Activated CD4-positive, CD25-positive, alpha-beta regulatory T cell treated with anti-CD3 and anti-CD28 coated beads, Interleukin-2, amount 50 U/mL, for 16 hours (primary cell): ENCODE results near the gene NUP43.
"Not testable (repeated sequence)": the region's sequence is repeated elsewhere in the genome, so short reads cannot be mapped to it uniquely, and the experiment has no call there.

Source experiments
- DNase-seq: peaks from one replicate; pipeline ENCODE4 v3.0.0-alpha.2; 2020; ENCODE audit warnings: low read depth, low spot score

NUP43 gene, protein sequence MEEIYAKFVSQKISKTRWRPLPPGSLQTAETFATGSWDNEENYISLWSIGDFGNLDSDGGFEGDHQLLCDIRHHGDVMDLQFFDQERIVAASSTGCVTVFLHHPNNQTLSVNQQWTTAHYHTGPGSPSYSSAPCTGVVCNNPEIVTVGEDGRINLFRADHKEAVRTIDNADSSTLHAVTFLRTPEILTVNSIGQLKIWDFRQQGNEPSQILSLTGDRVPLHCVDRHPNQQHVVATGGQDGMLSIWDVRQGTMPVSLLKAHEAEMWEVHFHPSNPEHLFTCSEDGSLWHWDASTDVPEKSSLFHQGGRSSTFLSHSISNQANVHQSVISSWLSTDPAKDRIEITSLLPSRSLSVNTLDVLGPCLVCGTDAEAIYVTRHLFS

GRCh38 chr6:149746147-149746946 is at the start of gene NUP43:
TSS of gene NUP43 (minus strand) at chr6:149746529. CDS start at chr6:149746495, 34 bp downstream.
- peak; percentile 82 for DNase-seq

- DNase-seq = no peak
Observed at GRCh38 chr6:149783551-149783950, 37.2 kb upstream of the NUP43 start.

GRCh38 chr6:149782337-149782736 is 36.0 kb upstream of the NUP43 start:
- no peak for DNase-seq

GRCh38 chr6:149781715-149782114 is 35.4 kb upstream of the NUP43 start:
- DNase-seq = no peak

GRCh38 chr6:149779644-149779963 is 33.3 kb upstream of the NUP43 start:
- DNase-seq = no peak

GRCh38 chr6:149777624-149778023 is 31.3 kb upstream of the NUP43 start:
- no peak for DNase-seq

GRCh38 chr6:149771925-149772324 is 25.6 kb upstream of the NUP43 start:
- no peak for DNase-seq

GRCh38 chr6:149771185-149771584 is 24.9 kb upstream of the NUP43 start:
- no peak for DNase-seq

GRCh38 chr6:149769676-149770075 is 23.3 kb upstream of the NUP43 start:
- no peak for DNase-seq

GRCh38 chr6:149766156-149766769 is 19.9 kb upstream of the NUP43 start:
- DNase-seq = no peak

- DNase-seq = no peak
Observed at GRCh38 chr6:149763866-149764265, 17.5 kb upstream of the NUP43 start.

- DNase-seq = no peak
Observed at GRCh38 chr6:149761438-149761837, 15.1 kb upstream of the NUP43 start.

- DNase-seq = no peak
Observed at GRCh38 chr6:149756261-149756636, 9.9 kb upstream of the NUP43 start.

GRCh38 chr6:149755300-149756260 is 9.3 kb upstream of the NUP43 start:
- DNase-seq = no peak

GRCh38 chr6:149754548-149754947 is 8.2 kb upstream of the NUP43 start:
- no peak for DNase-seq

DNA sequence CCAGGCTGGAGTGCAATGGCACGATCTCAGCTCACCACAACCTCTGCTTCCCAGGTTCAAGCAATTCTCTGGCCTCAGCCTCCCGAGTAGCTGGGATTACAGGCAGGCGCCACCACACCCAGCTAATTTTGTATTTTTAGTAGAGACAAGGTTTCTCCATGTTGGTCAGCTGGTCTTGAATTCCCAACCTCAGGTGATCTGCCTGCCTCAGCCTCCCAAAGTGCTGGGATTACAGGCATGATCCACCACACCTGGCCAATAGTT is 7.0 kb upstream of the NUP43 start:
- DNase-seq = not testable (repeated sequence)

DNA sequence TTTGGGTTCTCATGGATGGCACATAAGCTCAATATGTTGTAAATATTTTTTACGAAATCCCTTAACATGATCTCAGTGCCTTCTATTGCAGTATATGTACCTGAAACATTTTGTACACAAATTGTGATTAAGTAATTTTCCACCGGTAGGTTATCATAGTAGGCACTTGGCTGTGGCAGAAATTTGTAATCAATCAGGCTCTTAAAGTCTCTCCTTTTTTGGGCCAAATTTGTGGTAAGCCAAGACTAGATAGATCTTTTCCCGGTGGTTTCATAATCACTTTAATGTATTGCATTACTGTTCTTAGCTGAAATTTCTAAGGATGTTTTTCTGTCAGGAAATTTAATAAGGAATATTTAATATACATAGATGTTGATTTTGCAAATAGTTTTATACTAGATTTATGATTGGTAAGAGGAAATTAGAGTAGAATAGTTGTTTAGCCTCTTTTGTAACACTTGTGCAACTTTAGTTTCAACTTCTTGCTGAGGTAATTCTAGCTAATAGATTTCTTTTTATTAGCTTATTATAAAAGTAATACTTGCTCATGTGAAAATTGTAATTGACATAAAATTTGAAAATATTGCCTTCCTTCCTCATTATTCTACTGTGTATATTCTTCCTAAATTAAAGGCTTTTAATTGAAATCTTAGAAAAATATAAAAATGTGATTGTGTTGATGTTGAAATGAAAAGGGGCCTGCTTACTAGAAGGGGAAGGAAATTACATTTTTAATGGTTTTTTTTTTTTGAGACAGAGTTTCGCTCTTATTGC is 6.5 kb upstream of the NUP43 start:
- no peak for DNase-seq

DNA sequence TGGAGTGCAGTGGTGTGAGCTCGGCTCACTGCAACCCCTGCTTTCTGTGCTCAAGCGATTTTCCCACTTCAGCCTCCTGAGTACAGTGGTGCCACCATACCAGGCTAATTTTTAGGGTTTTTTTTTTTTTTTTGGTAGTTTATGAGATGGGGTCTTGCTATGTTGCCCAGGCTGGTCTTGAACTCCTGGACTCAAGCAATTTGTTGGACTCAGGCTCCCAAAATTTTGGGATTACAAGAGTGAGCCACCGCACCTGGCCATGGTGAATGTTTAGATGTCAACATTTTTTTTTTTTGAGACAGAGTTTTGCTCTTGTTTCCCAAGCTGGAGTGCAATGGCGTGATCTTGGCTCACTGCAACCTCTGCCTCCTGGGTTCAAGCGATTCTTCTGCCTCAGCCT is 5.6 kb upstream of the NUP43 start:
- DNase-seq = not testable (repeated sequence)

DNA sequence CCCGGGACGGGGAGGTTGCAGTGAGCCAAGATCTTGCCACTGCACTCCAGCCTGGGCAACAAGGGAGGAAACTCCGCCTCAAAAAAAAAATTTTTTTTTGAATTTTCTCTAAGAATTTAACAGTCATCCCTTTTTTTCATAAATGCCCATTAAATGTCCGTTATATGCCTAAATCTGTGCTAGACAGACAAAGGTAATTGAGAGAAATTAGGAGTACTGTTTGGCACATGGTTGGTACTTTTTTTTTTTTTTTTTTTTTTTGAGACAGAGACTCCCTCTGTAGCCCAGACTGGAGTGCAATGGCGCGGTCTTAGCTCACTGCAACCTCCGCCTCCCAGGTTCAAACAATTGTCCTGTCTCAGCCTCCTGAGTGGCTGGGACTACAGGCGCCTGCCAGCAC is 4.9 kb upstream of the NUP43 start:
- DNase-seq = no peak

GRCh38 chr6:149750136-149750609 is 3.8 kb upstream of the NUP43 start:
- peak; percentile 24 for DNase-seq

DNA sequence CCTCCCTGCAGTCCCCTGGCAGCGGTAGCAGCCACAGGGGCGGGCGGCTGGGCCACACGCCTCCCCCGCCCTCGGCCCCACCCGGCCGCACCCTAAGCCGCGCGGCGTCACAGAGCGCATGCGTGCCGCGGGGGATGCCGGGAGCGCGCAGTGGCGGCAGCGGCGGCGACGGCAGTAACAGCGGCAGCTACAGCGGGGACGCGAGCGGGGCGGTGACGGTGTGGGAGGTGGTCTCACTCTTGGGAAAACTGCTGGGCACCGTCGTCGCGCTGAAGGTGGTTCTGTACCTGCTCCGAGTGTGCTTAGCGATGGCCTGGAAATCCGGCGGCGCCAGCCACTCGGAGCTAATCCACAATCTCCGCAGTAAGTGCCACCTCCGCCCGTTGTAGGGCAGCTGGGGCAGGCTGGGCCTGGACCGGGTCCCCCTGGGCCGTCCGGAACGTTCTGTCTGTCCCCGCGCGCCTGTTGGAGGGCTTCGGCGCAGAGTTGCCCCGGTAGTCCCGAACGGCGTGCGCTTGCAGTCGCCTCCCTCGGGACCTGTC is 3.3 kb upstream of the NUP43 start, which contains the start of gene PCMT1:
PCMT1 (plus strand) TSS at position 148 of the 542 bp plus-strand sequence; CDS start at position 309, 161 bp downstream.
- peak; percentile 84 for DNase-seq
